Mucosa of descending colon (tissue), 3 donors: ENCODE measurements around the gene LRRC8E. TPM values are rescaled to one million over a fixed set of nuclear protein-coding genes. Genes with fewer than 3 reads are reported as not detected.

Experiments
- ATAC-seq: fragments of 200-7000 bp; cut with Tn5 transposase; one replicate; pipeline ENCODE4 v1.9.1; 2020; ENCODE audit warnings: mild to moderate bottlenecking, moderate library complexity
- DNase-seq, 3 donors: peaks; one replicate each; pipeline ENCODE4 v3.0.0-alpha.2; 2020
- H3K36me3 ChIP-seq: fragments of 200-600 bp; one replicate; pipeline ENCODE4 v1.8.0; 2021; ENCODE audit warnings: low read depth, mild to moderate bottlenecking
- H3K4me1 ChIP-seq: fragments of 200-600 bp; one replicate; pipeline ENCODE4 v1.8.0; 2021; ENCODE audit warnings: low read depth, mild to moderate bottlenecking
- H3K4me3 ChIP-seq: fragments of 200-600 bp; one replicate; pipeline ENCODE4 v1.8.0; 2021; ENCODE audit warnings: mild to moderate bottlenecking
- H3K9me3 ChIP-seq: fragments of 200-600 bp; one replicate; pipeline ENCODE4 v1.8.0; 2021; ENCODE audit warnings: mild to moderate bottlenecking
- CTCF ChIP-seq: fragments of 200-600 bp; IDR thresholded peaks from one replicate; pipeline ENCODE4 v1.8.0; 2022; ENCODE audit warnings: antibody characterized with exemption, mild to moderate bottlenecking
- intact Hi-C, 2 donors: fragments of 100-400 bp; cut with DNase I in 1 of 2; cut with micrococcal nuclease in 1 of 2; formaldehyde crosslinking; loops; one replicate each; pipeline versions ENCODE4 v1.11.0 to v1.11.1; 2022; cut with DNase I, micrococcal nuclease
- total RNA-seq, 3 donors: library from RNA; stranded (reverse); fragmentation: NEBNext Ultra II Directional in 2 of 3; extraction: Animal tissue kit (Norgen Biotek cat#: 25700) in 2 of 3; gene quantifications; one replicate each; pipeline versions ENCODE4 v1.2.1 to v1.2.4, GENCODE V29; 2021 to 2023
- donor health status: DM: no; HTN: no; CAD: no; lungs with moderate emphysema.
- donor health status: DM: no; HTN: no; CAD: no.
- donor health status: DM: no; HTN: yes; CAD: no.

The LRRC8E gene
- total RNA-seq, 3 donors from 2014 or later, result 0.32 to 1.5 (median 1.3) TPM

DNA sequence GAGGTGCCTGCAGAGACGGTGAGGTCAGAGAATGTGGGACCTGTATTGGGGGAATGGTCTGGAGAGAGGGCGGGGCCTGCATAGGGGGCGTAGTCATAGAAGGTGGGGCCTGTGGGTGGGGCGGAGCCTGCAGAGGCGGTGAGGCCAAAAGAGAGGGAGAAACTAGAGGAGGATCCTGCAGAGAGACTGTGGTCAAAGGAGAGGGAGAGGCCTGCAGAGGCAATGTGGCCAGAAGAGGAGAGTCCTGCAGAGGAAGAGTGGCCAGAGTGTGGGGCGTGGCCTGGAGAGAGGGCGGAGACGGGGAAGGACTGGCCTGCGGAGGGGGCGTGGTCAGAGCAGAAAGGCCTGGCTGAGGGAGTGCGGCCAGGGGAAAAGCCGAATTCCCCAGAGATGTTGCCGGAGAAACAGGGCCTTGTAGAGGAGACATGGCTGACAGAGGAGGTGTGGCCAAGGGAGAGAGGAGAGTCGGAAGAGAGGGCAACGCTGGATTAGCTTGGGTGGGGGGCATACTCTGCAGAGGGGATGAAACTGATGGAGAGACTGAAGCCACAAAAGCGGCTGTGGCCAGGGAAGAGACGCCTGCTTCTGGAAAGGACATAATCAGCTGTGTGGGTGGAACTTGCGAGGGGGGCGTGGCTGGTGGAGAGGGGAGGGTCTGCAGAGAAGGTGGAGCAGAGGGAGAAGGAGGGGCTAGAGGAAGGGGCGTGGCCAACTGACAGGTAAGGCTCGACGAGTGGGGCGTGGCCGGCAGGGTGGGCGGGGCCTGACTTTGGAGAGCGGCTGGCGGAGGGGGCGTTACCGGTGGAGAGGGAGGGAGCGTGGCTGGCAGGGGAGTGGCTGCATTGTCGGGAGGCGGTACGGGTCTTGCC, 16.6 kb upstream of the LRRC8E start:
- intact Hi-C loops, result no loop called here
- Histone ChIP-seq H3K36me3 (no peaks in the 10 kb centered on the region), H3K9me3 (no peaks in the 10 kb centered on the region), H3K4me1 (peaks cover 35% of the 10 kb centered on the region), H3K4me3 (no peak overlapping the region)
- DNase-seq, result peak; percentile 95 to 97 (median 95)
- ATAC-seq, result peak; percentile 62
- TF ChIP-seq CTCF, result no peak

DNA sequence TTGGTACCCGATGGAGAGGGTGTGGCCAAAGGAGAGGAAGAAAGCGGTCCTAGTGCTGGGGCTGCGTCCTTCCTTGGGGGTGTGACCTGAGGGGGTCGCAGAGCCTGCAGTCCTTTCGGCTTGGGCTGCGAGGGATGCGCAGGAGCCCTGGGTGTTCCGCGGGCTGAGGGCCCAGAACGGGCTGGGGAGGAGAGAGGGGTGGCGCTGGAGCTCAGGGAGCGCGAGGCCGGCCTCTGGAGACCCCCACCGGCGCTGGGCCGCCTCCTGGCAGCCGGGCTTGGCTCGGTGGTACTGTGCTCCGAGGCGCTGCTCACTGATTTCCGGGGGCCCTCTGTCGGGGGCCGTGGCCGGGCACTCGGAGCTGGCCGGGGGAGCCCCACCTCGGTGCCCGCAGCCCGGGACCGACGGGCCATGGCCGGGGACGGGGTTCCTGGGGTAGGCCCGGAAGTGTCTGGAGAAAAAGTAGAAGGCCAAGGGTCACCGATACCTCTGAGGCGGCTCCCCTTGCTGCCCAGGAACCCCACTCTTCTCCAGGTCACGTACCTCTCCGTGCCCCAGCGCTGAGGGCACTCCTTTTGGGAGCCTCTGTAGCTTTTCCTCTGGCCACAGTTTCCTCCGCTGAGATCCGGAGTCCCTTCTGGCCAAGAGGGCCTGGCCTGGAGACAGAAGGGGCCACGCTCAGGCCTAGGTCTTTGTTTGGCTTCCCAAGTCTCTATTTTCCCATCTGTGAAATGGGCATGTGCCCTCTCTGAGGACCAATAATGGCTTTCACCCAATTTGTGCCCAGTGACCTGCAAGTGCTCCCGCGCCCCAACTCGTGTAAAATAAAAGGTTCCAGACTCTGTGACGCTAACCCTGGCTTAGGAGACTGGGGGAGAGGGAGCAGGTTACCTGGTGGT, 15.8 kb upstream of the LRRC8E start:
- DNase-seq (no peak), ATAC-seq (no peak)
- Histone ChIP-seq H3K4me3 (no peak overlapping the region), H3K36me3 (no peaks in the 10 kb centered on the region), H3K9me3 (no peaks in the 10 kb centered on the region), H3K4me1 (peaks cover 35% of the 10 kb centered on the region)
- no peak for TF ChIP-seq CTCF
- intact Hi-C loops, result no loop called here

DNA sequence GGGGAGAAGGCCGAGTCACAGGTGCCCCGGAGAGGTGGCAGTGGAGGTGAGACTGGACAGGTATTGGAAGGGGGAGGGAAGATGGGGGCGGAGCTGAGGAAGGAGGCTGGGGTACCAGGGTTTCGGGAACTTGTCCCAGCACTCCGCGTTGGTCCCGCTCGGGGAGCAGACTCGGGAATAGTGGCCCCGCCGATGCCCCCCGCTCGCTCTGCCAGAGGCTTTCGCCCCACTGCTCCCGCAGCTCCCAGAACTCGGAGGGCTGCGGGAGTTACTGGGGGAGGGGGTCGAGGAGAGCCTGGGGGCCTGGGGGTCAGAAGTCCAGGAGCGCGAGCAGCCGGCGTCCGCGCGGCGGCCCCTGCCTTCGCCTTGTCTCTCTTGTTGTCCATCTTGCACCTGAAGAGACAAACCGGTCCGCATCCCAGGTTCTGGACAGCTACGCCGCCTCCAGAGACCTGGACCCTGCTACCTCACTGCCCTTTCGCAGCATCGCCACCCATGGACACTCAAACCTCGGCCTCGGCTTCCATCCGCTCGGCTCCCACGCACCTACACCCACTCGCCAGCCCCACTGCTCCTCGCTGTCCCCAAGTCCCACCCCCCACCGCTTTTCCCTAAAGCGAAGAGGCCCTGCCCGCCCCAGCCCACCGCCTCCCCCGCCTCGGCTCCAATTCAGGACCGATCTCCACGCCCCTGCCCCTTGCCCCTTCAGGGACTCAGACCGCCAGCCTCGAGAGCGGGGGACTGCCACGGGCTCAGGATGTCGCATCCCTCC, 14.8 kb upstream of the LRRC8E start:
- no peak overlapping the region for H3K4me3 ChIP-seq
- ATAC-seq (no peak), DNase-seq (no peak)
- H3K36me3 ChIP-seq, result no peaks in the 10 kb centered on the region
- TF ChIP-seq CTCF, result no peak
- H3K9me3 ChIP-seq, result no peaks in the 10 kb centered on the region
- H3K4me1 ChIP-seq, result peaks cover 29% of the 10 kb centered on the region
- intact Hi-C loops, result no loop called here

DNA sequence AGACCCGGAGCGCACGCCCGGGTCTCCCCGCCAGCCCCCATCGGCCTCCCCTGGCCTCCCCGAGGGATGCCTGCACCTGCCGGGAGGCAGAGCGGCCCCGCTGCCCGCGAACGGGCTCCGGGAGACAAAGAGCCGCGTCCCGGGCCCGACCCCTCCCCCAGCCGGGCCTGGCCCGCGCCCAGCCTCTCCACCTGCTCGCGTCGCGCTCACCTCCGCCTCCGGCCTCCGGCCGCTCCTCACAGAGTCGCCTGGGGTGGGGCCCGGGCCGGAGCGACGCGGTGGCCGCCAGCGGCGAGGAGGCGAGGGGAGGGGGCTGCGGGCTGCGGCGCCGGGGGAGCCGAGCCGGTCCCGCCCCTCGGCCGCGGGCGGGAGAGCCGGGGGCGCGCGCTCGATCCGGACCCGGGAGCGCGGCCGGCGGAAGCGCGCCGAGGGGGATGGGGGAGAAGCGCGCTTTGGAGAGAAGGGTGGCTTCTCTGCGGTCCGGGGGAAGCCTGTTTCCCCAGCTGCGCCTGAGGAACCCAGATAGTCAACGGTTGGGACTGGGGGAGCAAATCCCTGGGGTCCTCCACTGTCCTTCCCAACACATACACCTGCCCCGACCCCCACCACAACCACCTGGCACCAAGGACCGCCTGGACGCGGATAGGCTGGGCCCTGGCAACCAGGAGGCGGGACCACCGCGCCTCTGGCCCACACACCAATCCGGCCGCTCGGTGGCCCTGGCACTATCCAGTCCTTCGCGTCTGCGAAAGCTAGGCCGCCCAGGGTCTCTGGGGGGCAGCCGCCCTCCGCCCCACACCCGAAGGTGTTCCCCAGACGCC, 14.0 kb upstream of the LRRC8E start, which contains the start of gene PRR36:
Gene PRR36 (minus strand): TSS at position 315 of the 821 bp plus-strand sequence. CDS start 701 bp downstream, outside the sequence.
- no peak for ATAC-seq
- no peak for DNase-seq
- H3K9me3 ChIP-seq, result no peaks in the 10 kb centered on the region
- TF ChIP-seq CTCF, result no peak
- intact Hi-C loops, result no loop called here
- no peaks in the 10 kb centered on the region for H3K36me3 ChIP-seq
- peaks cover 23% of the 10 kb centered on the region for H3K4me1 ChIP-seq
- no peak within 1 kb of the TSS for H3K4me3 ChIP-seq
